HepG2 (cell line): ENCODE data around the gene CCL17. TPM values are rescaled to one million over a fixed set of nuclear protein-coding genes. Genes with fewer than 3 reads are reported as not detected.

Experiments used
- DNMT3B ChIP-seq: conservative IDR thresholded peaks from 2 replicates; pipeline ENCODE4 v1.6.1; 2016; ENCODE audit warnings: missing biosample characterization, control low read depth
- KAT8 ChIP-seq: IDR thresholded peaks from 2 replicates; pipeline ENCODE4 v1.6.1; 2016; ENCODE audit warnings: missing genetic modification reagents, missing compliant biosample characterization
- MEF2D ChIP-seq: sonication (generic); formaldehyde crosslinking; IDR thresholded peaks from 2 replicates; pipeline ENCODE4 v1.5.1; 2020; ENCODE audit warnings: mild to moderate bottlenecking, missing genetic modification reagents
- PAF1 ChIP-seq: IDR thresholded peaks from 2 replicates; pipeline ENCODE4 v1.6.1; 2016; ENCODE audit warnings: missing genetic modification reagents, missing compliant biosample characterization
- PLRG1 ChIP-seq: fragments of 450-650 bp; conservative IDR thresholded peaks from 2 replicates; pipeline ENCODE4 v1.6.1; 2016
- REPIN1 ChIP-seq: sonication (generic); formaldehyde crosslinking; IDR thresholded peaks from 2 replicates; pipeline ENCODE4 v1.8.0; 2022; ENCODE audit warnings: missing genetic modification reagents, low read depth, mild to moderate bottlenecking, borderline replicate concordance
- SP4 ChIP-seq: sonication (generic); formaldehyde crosslinking; IDR thresholded peaks from 2 replicates; pipeline ENCODE4 v1.8.1; 2023; ENCODE audit warnings: mild to moderate bottlenecking, missing genetic modification reagents
- TARDBP ChIP-seq: sonication (generic); formaldehyde crosslinking; IDR thresholded peaks from 2 replicates; pipeline ENCODE4 v1.8.0; 2022; ENCODE audit warnings: mild to moderate bottlenecking, missing genetic modification reagents
- ZNF337 ChIP-seq: sonication (generic); formaldehyde crosslinking; IDR thresholded peaks from 2 replicates; pipeline ENCODE4 v1.5.1; 2020; ENCODE audit warnings: missing genetic modification reagents, low read depth, mild to moderate bottlenecking, borderline replicate concordance
- ZNF589 ChIP-seq: sonication (generic); formaldehyde crosslinking; conservative IDR thresholded peaks from 2 replicates; pipeline ENCODE4 v1.8.0; 2022; ENCODE audit warnings: mild to moderate bottlenecking, moderate library complexity, missing genetic modification reagents
- ZNF720 ChIP-seq: sonication (generic); formaldehyde crosslinking; IDR thresholded peaks from 2 replicates; pipeline ENCODE4 v1.4.0; 2020; ENCODE audit warnings: missing genetic modification reagents
- ZSCAN31 ChIP-seq: sonication (generic); formaldehyde crosslinking; IDR thresholded peaks from 2 replicates; pipeline ENCODE4 v1.5.0; 2020; ENCODE audit warnings: low read depth, mild to moderate bottlenecking, missing genetic modification reagents
- polyA plus RNA-seq, 8 experiments: library from polyadenylated mRNA; depleted of rRNA in 3 of 8; stranded (reverse) in 7 of 8; unstranded in 1 of 8; fragments of >200 nt; fragmentation: Illumina TruSeq in 4 of 8; extraction: Trizol in 4 of 8; gene quantifications; 2 replicates each; pipeline versions ENCODE4 v1.2.1 to v1.2.3, GENCODE V29; 2011 to 2016; ENCODE audit warnings: low read depth in 4 of 8, missing spikeins in 1 of 8, mixed read lengths in 1 of 8; ENCODE audit not compliant: insufficient read depth in 1 of 8
- total RNA-seq, 5 experiments: library from RNA; depleted of rRNA; stranded (reverse); fragments of >200 nt; fragmentation: Illumina TruSeq; extraction: Trizol; gene quantifications; 2 replicates each; pipeline ENCODE4 v1.2.3, GENCODE V29; 2016; ENCODE audit warnings: low read depth in 1 of 5
- TF ChIP-seq, protein P1 (sequence below): IDR thresholded peaks from 2 replicates; pipeline ENCODE4 v1.6.1; 2016; ENCODE audit warnings: missing compliant biosample characterization, missing genetic modification reagents, borderline replicate concordance
- TF ChIP-seq, protein P2 (sequence below): sonication (generic); formaldehyde crosslinking; IDR thresholded peaks from 2 replicates; pipeline ENCODE4 v1.4.0; 2020; ENCODE audit warnings: mild to moderate bottlenecking, missing genetic modification reagents
- TF ChIP-seq, protein P3 (sequence below): sonication (generic); formaldehyde crosslinking; IDR thresholded peaks from 2 replicates; pipeline ENCODE4 v1.4.0; 2020; ENCODE audit warnings: mild to moderate bottlenecking, low read depth, missing genetic modification reagents
- TF ChIP-seq, protein P4 (sequence below): sonication (generic); formaldehyde crosslinking; IDR thresholded peaks from 2 replicates; pipeline ENCODE4 v1.4.0; 2020; ENCODE audit warnings: missing genetic modification reagents
- TF ChIP-seq, protein P5 (sequence below), 2 experiments: sonication (generic) in 1 of 2; formaldehyde crosslinking in 1 of 2; IDR thresholded peaks; 2 replicates each; pipeline versions ENCODE4 v1.4.0 to v1.6.1; 2016 to 2020; ENCODE audit warnings: borderline replicate concordance in 1 of 2, low read depth in 1 of 2, mild to moderate bottlenecking in 1 of 2, missing genetic modification reagents in 1 of 2
- TF ChIP-seq, protein P6 (sequence below): sonication (generic); formaldehyde crosslinking; IDR thresholded peaks from 2 replicates; pipeline ENCODE4 v1.8.1; 2023; ENCODE audit warnings: mild to moderate bottlenecking, inconsistent platforms, moderate library complexity, missing genetic modification reagents, borderline replicate concordance

Gene CCL17
- total and polyA plus RNA-seq, 2 of the 13 experiments (the other 11 are each of a cell fraction or from before 2014, with no cell fraction given) = not detected

DNA sequence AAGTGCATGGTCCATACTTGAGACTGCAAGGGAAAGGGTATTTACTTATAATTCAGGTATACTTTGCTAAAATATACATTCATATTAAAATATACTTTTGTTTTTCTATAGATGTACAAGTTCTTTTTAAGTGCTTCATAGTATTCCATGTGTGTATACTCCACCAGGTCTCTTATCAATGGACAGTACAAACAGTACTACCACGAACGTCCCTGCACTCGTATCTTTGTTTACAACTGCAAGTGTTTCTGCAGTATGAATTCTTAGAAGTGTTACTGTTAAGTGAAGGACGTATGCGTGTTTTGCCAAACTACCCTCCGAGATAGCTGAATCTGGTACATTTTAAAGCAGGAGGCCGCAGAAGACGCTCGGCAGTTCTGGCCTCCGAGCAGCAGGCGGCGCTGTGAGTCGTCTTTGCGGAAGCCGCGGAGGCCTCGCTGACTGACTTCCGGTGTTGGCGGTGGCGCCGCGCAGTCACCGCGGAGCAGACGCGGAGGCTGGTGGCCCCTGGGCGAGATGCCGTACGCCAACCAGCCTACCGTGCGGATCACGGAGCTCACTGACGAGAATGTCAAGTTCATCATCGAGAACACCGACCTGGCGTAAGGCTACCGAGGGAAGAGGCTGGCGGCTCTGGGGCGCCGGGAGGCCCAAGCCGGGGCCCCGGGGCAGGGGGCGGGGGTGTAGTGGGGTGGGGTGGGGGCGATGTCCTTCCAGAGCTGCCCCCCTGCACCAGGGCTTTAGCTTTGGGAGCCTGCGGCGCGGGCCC is 57.8 kb downstream of the CCL17 start, which contains the start of gene POLR2C (continued):
- TF ChIP-seq ZSCAN31 (CRISPR knock-in tag) (peak; percentile 89), PAF1 (CRISPR knock-in tag) (no peak), PLRG1 (no peak), KAT8 (peak; percentile 99), REPIN1 (CRISPR knock-in tag) (peak; percentile 97), MEF2D (CRISPR knock-in tag) (peak; percentile 45; the same call in 1 of the 2 replicates), DNMT3B (CRISPR knock-in tag) (peak; percentile 84), ZNF720 (CRISPR knock-in tag) (peak; percentile 85; the same call in 1 of the 2 replicates), TARDBP (CRISPR knock-in tag) (peak; percentile 90), ZNF589 (0 out of 2 replicates have a peak, but pooled peaks have one; percentile 47), SP4 (peak; percentile 78), ZNF337 (CRISPR knock-in tag) (0 out of 2 replicates have a peak, but pooled peaks have one; percentile 5)
- TF ChIP-seq, protein P1, sequence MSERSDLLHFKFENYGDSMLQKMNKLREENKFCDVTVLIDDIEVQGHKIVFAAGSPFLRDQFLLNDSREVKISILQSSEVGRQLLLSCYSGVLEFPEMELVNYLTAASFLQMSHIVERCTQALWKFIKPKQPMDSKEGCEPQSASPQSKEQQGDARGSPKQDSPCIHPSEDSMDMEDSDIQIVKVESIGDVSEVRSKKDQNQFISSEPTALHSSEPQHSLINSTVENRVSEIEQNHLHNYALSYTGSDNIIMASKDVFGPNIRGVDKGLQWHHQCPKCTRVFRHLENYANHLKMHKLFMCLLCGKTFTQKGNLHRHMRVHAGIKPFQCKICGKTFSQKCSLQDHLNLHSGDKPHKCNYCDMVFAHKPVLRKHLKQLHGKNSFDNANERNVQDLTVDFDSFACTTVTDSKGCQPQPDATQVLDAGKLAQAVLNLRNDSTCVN = peak; percentile 93
- TF ChIP-seq, protein P2, sequence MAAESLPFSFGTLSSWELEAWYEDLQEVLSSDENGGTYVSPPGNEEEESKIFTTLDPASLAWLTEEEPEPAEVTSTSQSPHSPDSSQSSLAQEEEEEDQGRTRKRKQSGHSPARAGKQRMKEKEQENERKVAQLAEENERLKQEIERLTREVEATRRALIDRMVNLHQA (CRISPR knock-in tag) = no peak
- TF ChIP-seq, protein P3, sequence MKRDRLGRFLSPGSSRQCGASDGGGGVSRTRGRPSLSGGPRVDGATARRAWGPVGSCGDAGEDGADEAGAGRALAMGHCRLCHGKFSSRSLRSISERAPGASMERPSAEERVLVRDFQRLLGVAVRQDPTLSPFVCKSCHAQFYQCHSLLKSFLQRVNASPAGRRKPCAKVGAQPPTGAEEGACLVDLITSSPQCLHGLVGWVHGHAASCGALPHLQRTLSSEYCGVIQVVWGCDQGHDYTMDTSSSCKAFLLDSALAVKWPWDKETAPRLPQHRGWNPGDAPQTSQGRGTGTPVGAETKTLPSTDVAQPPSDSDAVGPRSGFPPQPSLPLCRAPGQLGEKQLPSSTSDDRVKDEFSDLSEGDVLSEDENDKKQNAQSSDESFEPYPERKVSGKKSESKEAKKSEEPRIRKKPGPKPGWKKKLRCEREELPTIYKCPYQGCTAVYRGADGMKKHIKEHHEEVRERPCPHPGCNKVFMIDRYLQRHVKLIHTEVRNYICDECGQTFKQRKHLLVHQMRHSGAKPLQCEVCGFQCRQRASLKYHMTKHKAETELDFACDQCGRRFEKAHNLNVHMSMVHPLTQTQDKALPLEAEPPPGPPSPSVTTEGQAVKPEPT = no peak
- TF ChIP-seq, protein P4, sequence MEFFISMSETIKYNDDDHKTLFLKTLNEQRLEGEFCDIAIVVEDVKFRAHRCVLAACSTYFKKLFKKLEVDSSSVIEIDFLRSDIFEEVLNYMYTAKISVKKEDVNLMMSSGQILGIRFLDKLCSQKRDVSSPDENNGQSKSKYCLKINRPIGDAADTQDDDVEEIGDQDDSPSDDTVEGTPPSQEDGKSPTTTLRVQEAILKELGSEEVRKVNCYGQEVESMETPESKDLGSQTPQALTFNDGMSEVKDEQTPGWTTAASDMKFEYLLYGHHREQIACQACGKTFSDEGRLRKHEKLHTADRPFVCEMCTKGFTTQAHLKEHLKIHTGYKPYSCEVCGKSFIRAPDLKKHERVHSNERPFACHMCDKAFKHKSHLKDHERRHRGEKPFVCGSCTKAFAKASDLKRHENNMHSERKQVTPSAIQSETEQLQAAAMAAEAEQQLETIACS = 0 out of 2 replicates have a peak, but pooled peaks have one; percentile 44
- TF ChIP-seq, protein P5, sequence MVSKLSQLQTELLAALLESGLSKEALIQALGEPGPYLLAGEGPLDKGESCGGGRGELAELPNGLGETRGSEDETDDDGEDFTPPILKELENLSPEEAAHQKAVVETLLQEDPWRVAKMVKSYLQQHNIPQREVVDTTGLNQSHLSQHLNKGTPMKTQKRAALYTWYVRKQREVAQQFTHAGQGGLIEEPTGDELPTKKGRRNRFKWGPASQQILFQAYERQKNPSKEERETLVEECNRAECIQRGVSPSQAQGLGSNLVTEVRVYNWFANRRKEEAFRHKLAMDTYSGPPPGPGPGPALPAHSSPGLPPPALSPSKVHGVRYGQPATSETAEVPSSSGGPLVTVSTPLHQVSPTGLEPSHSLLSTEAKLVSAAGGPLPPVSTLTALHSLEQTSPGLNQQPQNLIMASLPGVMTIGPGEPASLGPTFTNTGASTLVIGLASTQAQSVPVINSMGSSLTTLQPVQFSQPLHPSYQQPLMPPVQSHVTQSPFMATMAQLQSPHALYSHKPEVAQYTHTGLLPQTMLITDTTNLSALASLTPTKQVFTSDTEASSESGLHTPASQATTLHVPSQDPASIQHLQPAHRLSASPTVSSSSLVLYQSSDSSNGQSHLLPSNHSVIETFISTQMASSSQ (IDR thresholded peaks at IDR 0.05; ENCODE audit: low read depth) = no peak
- TF ChIP-seq, protein P5 (CRISPR knock-in tag; IDR thresholded peaks at IDR 0.05; ENCODE audit: borderline replicate concordance) = peak; percentile 75; the same call in 1 of the 2 replicates
- TF ChIP-seq, protein P6, sequence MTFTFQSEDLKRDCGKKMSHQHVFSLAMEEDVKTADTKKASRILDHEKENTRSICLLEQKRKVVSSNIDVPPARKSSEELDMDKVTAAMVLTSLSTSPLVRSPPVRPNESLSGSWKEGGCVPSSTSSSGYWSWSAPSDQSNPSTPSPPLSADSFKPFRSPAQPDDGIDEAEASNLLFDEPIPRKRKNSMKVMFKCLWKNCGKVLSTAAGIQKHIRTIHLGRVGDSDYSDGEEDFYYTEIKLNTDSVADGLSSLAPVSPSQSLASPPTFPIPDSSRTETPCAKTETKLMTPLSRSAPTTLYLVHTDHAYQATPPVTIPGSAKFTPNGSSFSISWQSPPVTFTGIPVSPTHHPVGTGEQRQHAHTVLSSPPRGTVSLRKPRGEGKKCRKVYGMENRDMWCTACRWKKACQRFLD (CRISPR knock-in tag) = 0 out of 2 replicates have a peak, but pooled peaks have one; percentile 75
